HEK293 (cell line): ENCODE results near the gene ZNF469.

ENCODE experiments used
- CTCF ChIA-PET: fragments of 350-600 bp; formaldehyde crosslinking; extraction: SDS; loops from one replicate; lab custom pipeline; 2021; ENCODE audit warnings: antibody characterized with exemption; lab: Yijun Ruan, JAX
- POLR2A ChIA-PET: fragments of 300-600 bp; formaldehyde crosslinking; extraction: SDS; loops from one replicate; lab custom pipeline; 2020; ENCODE audit warnings: antibody characterized with exemption, inconsistent platforms; lab: Yijun Ruan, JAX
- H3K27ac ChIP-seq: fragments of 200-500 bp; sonication (Bioruptor generic); 2 replicates; pipeline ENCODE4 v1.5.1; 2014; ENCODE audit warnings: low read depth, low read length, control low read depth, inconsistent platforms; ENCODE audit errors: extremely low read depth
- H3K36me3 ChIP-seq, 2 experiments: fragments of 200-500 bp in 1 of 2; sonication (Bioruptor generic) in 1 of 2; 1 replicate in 1 of 2; 2 replicates in 1 of 2; pipeline ENCODE4 v1.5.1; 2014 to 2017; ENCODE audit warnings: inconsistent platforms in 2 of 2, low read length in 2 of 2; ENCODE audit not compliant: control insufficient read depth in 2 of 2, insufficient read depth in 1 of 2
- H3K4me1 ChIP-seq: fragments of 200-500 bp; sonication (Bioruptor generic); 2 replicates; pipeline ENCODE4 v1.5.1; 2014; ENCODE audit warnings: mild to moderate bottlenecking, low read length, inconsistent platforms; ENCODE audit not compliant: control insufficient read depth, insufficient read depth
- H3K4me3 ChIP-seq: 2 replicates; pipeline ENCODE4 v1.5.1; 2011; ENCODE audit warnings: low read depth, mild to moderate bottlenecking, control low read depth, low read length, moderate library complexity
- H3K9me3 ChIP-seq: fragments of 200-500 bp; sonication (Bioruptor generic); 2 replicates; pipeline ENCODE4 v1.5.1; 2014; ENCODE audit warnings: low read depth, low read length, inconsistent platforms; ENCODE audit not compliant: control insufficient read depth, insufficient read depth
- ATF2 ChIP-seq: fragments of 450-650 bp; formaldehyde crosslinking; IDR thresholded peaks from 2 replicates; pipeline ENCODE4 v1.5.1; 2016; ENCODE audit warnings: missing biosample characterization, missing genetic modification characterization, low read depth
- BCL6B ChIP-seq: fragments of 450-650 bp; formaldehyde crosslinking; IDR thresholded peaks from 2 replicates; pipeline ENCODE4 v1.5.1; 2017; ENCODE audit warnings: missing biosample characterization, missing genetic modification characterization
- GFI1B ChIP-seq: fragments of 450-650 bp; formaldehyde crosslinking; IDR thresholded peaks from 2 replicates; pipeline ENCODE4 v1.5.1; 2016; ENCODE audit warnings: missing biosample characterization, missing genetic modification characterization
- HOXA7 ChIP-seq: sonication (generic); formaldehyde crosslinking; IDR thresholded peaks from 2 replicates; pipeline ENCODE4 v1.8.1; 2022; ENCODE audit warnings: missing genetic modification reagents, borderline replicate concordance
- HOXD13 ChIP-seq: sonication (generic); formaldehyde crosslinking; IDR thresholded peaks from 2 replicates; pipeline ENCODE4 v1.8.0; 2022; ENCODE audit warnings: missing genetic modification reagents, borderline replicate concordance
- KLF17 ChIP-seq: fragments of 450-650 bp; formaldehyde crosslinking; IDR thresholded peaks from 2 replicates; pipeline ENCODE4 v1.5.1; 2016; ENCODE audit warnings: missing biosample characterization, missing genetic modification characterization
- MZF1 ChIP-seq: fragments of 450-650 bp; formaldehyde crosslinking; IDR thresholded peaks from 2 replicates; pipeline ENCODE4 v1.5.1; 2017; ENCODE audit warnings: missing biosample characterization, missing genetic modification characterization, borderline replicate concordance
- ZBTB17 ChIP-seq: fragments of 450-650 bp; formaldehyde crosslinking; IDR thresholded peaks from 2 replicates; pipeline ENCODE4 v1.5.1; 2016; ENCODE audit warnings: missing biosample characterization, missing genetic modification characterization
- ZNF169 ChIP-seq: fragments of 450-650 bp; formaldehyde crosslinking; IDR thresholded peaks from 2 replicates; pipeline ENCODE4 v1.5.1; 2016; ENCODE audit warnings: missing biosample characterization, missing genetic modification characterization
- ZNF26 ChIP-seq: fragments of 450-650 bp; formaldehyde crosslinking; IDR thresholded peaks from 2 replicates; pipeline ENCODE4 v1.5.1; 2016; ENCODE audit warnings: missing biosample characterization, missing genetic modification characterization
- ZNF266 ChIP-seq: fragments of 450-650 bp; formaldehyde crosslinking; IDR thresholded peaks from 2 replicates; pipeline ENCODE4 v1.5.1; 2016; ENCODE audit warnings: missing biosample characterization, missing genetic modification characterization, low read depth
- ZNF292 ChIP-seq: fragments of 450-650 bp; formaldehyde crosslinking; IDR thresholded peaks from 2 replicates; pipeline ENCODE4 v1.5.1; 2016; ENCODE audit warnings: low read depth, missing biosample characterization, missing genetic modification characterization, borderline replicate concordance
- ZNF311 ChIP-seq: fragments of 450-650 bp; formaldehyde crosslinking; IDR thresholded peaks from 2 replicates; pipeline ENCODE4 v1.5.1; 2017; ENCODE audit warnings: missing biosample characterization, missing genetic modification characterization, borderline replicate concordance
- ZNF529 ChIP-seq: fragments of 450-650 bp; formaldehyde crosslinking; IDR thresholded peaks from 2 replicates; pipeline ENCODE4 v1.5.1; 2017; ENCODE audit warnings: missing genetic modification characterization, missing biosample characterization; ENCODE audit not compliant: insufficient replicate concordance
- ZNF837 ChIP-seq: fragments of 450-650 bp; formaldehyde crosslinking; IDR thresholded peaks from 2 replicates; pipeline ENCODE4 v1.5.1; 2016; ENCODE audit warnings: missing biosample characterization, missing genetic modification characterization
- ZXDB ChIP-seq: fragments of 450-650 bp; formaldehyde crosslinking; IDR thresholded peaks from 2 replicates; pipeline ENCODE4 v1.5.1; 2016; ENCODE audit warnings: missing biosample characterization, missing genetic modification characterization

ZNF469 gene

GRCh38 chr16:88412766-88413165 lies 30.0 kb downstream of the ZNF469 start:
- H3K36me3 ChIP-seq = no peaks in the 10 kb centered on the region
- no peak for TF ChIP-seq KLF17 (tag by site-specific recombination)
- no peak for TF ChIP-seq ATF2 (tag by site-specific recombination)
- no peak for TF ChIP-seq GFI1B
- TF ChIP-seq ZNF169 (tag by site-specific recombination) = no peak
- no peak for TF ChIP-seq ZNF292 (tag by site-specific recombination)
- TF ChIP-seq, all 188 proteins: peak for 0
- no peaks in the 10 kb centered on the region for H3K4me1 ChIP-seq
- no peaks in the 10 kb centered on the region for H3K9me3 ChIP-seq
- H3K4me3 ChIP-seq = no peak overlapping the region
- POLR2A ChIA-PET = no interaction called here
- H3K27ac ChIP-seq = no peak overlapping the region
- CTCF ChIA-PET = no interaction called here

DNA sequence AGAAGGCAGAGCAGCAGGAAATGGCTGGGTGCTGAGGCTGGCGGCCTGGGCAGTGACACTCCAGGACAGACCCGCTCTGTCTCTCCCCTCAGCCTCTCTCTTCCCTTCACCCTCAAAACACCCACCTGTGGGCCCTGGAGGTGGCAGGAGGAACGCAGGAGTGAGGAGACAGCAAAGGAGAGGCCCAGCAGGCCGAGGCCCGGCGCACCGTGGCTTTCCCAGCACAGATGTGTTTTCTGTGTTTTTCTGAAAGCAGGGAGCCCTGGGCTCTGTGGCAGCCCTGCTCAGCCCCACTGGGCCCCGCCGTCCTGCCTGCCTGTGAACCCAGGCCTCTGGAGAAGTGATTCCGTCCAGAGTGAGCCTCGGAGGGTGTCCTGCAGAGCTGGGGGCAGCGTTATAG lies 30.5 kb downstream of the ZNF469 start:
- Histone ChIP-seq H3K27ac (no peak overlapping the region), H3K36me3 (no peaks in the 10 kb centered on the region), H3K4me3 (no peak overlapping the region), H3K4me1 (no peaks in the 10 kb centered on the region), H3K9me3 (no peaks in the 10 kb centered on the region)
- ChIA-PET CTCF (no interaction called here), POLR2A (no interaction called here)
- TF ChIP-seq ZBTB17 (tag by site-specific recombination) (no peak), HOXD13 (no peak), MZF1 (tag by site-specific recombination) (no peak), ZNF311 (tag by site-specific recombination) (no peak), ZNF26 (tag by site-specific recombination) (no peak)

DNA sequence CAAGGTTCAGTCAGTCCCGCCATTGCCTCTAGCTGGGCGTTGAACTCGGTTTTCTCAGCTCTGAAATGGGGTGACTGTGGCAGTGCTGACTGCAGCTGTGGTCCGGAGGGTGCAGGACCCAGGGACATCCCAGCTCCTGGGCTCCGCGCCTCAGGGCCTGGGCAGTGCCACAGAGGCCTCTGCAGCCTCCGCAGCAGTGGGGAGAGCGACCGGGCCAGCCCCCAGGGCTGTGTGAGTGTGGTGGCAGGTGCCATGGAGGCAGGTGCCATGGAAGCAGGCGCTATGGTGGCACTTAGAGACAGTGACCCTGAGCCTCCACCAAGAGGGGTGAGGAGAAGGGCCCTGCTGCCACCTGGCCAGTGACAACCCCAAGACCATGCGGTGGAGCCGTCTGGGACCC lies 30.9 kb downstream of the ZNF469 start:
- POLR2A ChIA-PET = no interaction called here
- H3K4me3 ChIP-seq = no peak overlapping the region
- no peaks in the 10 kb centered on the region for H3K9me3 ChIP-seq
- no peak overlapping the region for H3K27ac ChIP-seq
- TF ChIP-seq ZNF529 = no peak
- no peak for TF ChIP-seq ZXDB (tag by site-specific recombination)
- no peak for TF ChIP-seq ZNF266 (tag by site-specific recombination)
- TF ChIP-seq ZNF837 (tag by site-specific recombination) = no peak
- no peak for TF ChIP-seq HOXA7 (CRISPR knock-in tag)
- no peak for TF ChIP-seq BCL6B (tag by site-specific recombination)
- no peaks in the 10 kb centered on the region for H3K4me1 ChIP-seq
- H3K36me3 ChIP-seq = no peaks in the 10 kb centered on the region
- CTCF ChIA-PET = interaction anchor here (1.0 kb wide), 1 partner anchor 24 kb away, joined by 3 read pairs; no protein-coding TSS in a partner anchor
